Stomach (tissue), 9 donors: ENCODE measurements around the gene PRAC2. TPM values are rescaled to one million over a fixed set of nuclear protein-coding genes. Genes with fewer than 3 reads are reported as not detected.

Experiments
- DNase-seq, 2 donors: peaks; one replicate each; pipeline versions ENCODE4 v3.0.0 to v3.0.0-alpha.2; 2013 to 2019
- H3K27ac ChIP-seq, 5 donors: fragments of 200-600 bp in 4 of 5; sonication (generic) in 4 of 5; one replicate each; pipeline ENCODE4 v1.5.1; 2013 to 2019; ENCODE audit warnings: mild to moderate bottlenecking in 1 of 5, moderate library complexity in 1 of 5
- H3K27me3 ChIP-seq, 3 donors: fragments of 200-600 bp; sonication (generic); one replicate each; pipeline ENCODE4 v1.5.1; 2017 to 2019; ENCODE audit warnings: mixed run types in 1 of 3
- H3K36me3 ChIP-seq, 4 donors: fragments of 200-600 bp; sonication (generic); 1 replicate in 3 of 4; 2 replicates in 1 of 4; pipeline ENCODE4 v1.5.1; 2016 to 2019
- H3K4me1 ChIP-seq, 4 donors: fragments of 200-600 bp; sonication (generic); one replicate each; pipeline ENCODE4 v1.5.1; 2016 to 2019
- H3K4me3 ChIP-seq, 4 donors: fragments of 200-600 bp; sonication (generic) in 3 of 4; one replicate each; pipeline ENCODE4 v1.5.1; 2016 to 2019; ENCODE audit warnings: mild to moderate bottlenecking in 1 of 4
- H3K9me3 ChIP-seq, 4 donors: fragments of 200-600 bp; sonication (generic); one replicate each; pipeline ENCODE4 v1.5.1; 2016 to 2019
- CTCF ChIP-seq, 7 experiments: fragments of 450-650 bp in 4 of 7; fragments of 200-600 bp in 3 of 7; sonication (generic) in 3 of 7; IDR thresholded peaks; one replicate each; pipeline ENCODE4 v1.5.1; 2016 to 2019; ENCODE audit warnings: antibody characterized with exemption in 7 of 7, control low read depth in 2 of 7, mild to moderate bottlenecking in 1 of 7
- EP300 ChIP-seq: sonication (generic); formaldehyde crosslinking; IDR thresholded peaks from one replicate; pipeline ENCODE4 v1.6.1; 2017; ENCODE audit warnings: antibody characterized with exemption
- POLR2A ChIP-seq, 4 donors: fragments of 450-650 bp; IDR thresholded peaks; one replicate each; pipeline ENCODE4 v1.6.1; 2016; ENCODE audit warnings: antibody characterized with exemption in 4 of 4, control low read depth in 2 of 4, mild to moderate bottlenecking in 1 of 4, moderate library complexity in 1 of 4
- POLR2AphosphoS5 ChIP-seq, 3 donors: sonication (generic); formaldehyde crosslinking; IDR thresholded peaks; one replicate each; pipeline ENCODE4 v1.6.1; 2016; ENCODE audit warnings: antibody characterized with exemption in 3 of 3
- WGBS, 5 donors: extraction: QIAGEN DNeasy Blood & Tissue Kit in 3 of 5; methylation state at CpG; one replicate each; pipeline versions ENCODE4 v1.1.5 to v1.1.7; 2013 to 2018; 5-methylcytosine and 5-hydroxymethylcytosine counted together
- intact Hi-C: fragments of 100-400 bp; cut with DNase I; formaldehyde crosslinking; loops from one replicate; pipeline ENCODE4 v1.15.1; 2023; ENCODE audit warnings: low total_unique reads
- polyA plus RNA-seq, 3 donors: library from polyadenylated mRNA; stranded (reverse); fragments of 200-250 nt; gene quantifications; one replicate each; pipeline ENCODE4 v1.2.3, GENCODE V29; 2013
- total RNA-seq, 5 donors: library from RNA; depleted of rRNA; stranded (reverse); fragments of >200 nt; gene quantifications; one replicate each; pipeline versions ENCODE4 v1.1.0 to v1.2.3, GENCODE V29; 2014 to 2016
- donor health status: healthy with polysubstance abuse.
- donor health status: Bipolar disorder and iron deficiency.
- donor health status: healthy.

Gene PRAC2
- total and polyA plus RNA-seq, 8 donors = not detected

GRCh38 chr17:48723423-48724250 is 652 bp downstream of the PRAC2 start:
- peaks cover 48 to 100% (median 100%) of the 10 kb centered on the region in 3 donors for H3K27me3 ChIP-seq
- DNase-seq = no peak
- peaks cover 13 to 52% (median 41%) of the 10 kb centered on the region in 4 donors for H3K4me1 ChIP-seq
- H3K9me3 ChIP-seq = peaks cover 0 to 12% (median 0%) of the 10 kb centered on the region in 4 donors
- H3K36me3 ChIP-seq = no peaks in the 10 kb centered on the region
- intact Hi-C loops = loop anchor here (10.0 kb wide), 2 partner anchors 71 to 161 kb away; no protein-coding TSS in a partner anchor
- H3K4me3 ChIP-seq = peak overlapping the region in 2 of 4 donors; percentile 13 to 25
- TF ChIP-seq POLR2AphosphoS5 (IDR thresholded peaks at IDR 0.05) (no peak), EP300 (no peak), POLR2A (IDR thresholded peaks at IDR 0.05) (no peak), CTCF (IDR thresholded peaks at IDR 0.05) (no peak)
- no peak overlapping the region for H3K27ac ChIP-seq
- 9 to 12% (median 10%) methylated on average over 41 to 42 of the region's 42 CpGs for WGBS, 5 donors

- Histone ChIP-seq H3K4me3 (peak overlapping the region in 1 of 4 donors; percentile 30), H3K36me3 (no peaks in the 10 kb centered on the region), H3K4me1 (peaks cover 16 to 52% (median 41%) of the 10 kb centered on the region in 4 donors), H3K27ac (no peak overlapping the region), H3K27me3 (peaks cover 41 to 100% (median 100%) of the 10 kb centered on the region in 3 donors), H3K9me3 (peaks cover 0 to 4% (median 0%) of the 10 kb centered on the region in 4 donors)
- TF ChIP-seq POLR2A (IDR thresholded peaks at IDR 0.05) = no peak
- peak in 4 of 7 experiments; percentile 57 to 78 (median 72) for TF ChIP-seq CTCF (IDR thresholded peaks at IDR 0.05)
- TF ChIP-seq POLR2AphosphoS5 (IDR thresholded peaks at IDR 0.05) = no peak
- intact Hi-C loops = loop anchor here (10.0 kb wide), 2 partner anchors 70 to 160 kb away; no protein-coding TSS in a partner anchor
- peak; percentile 89 to 93 for DNase-seq
- 6 to 12% (median 7%) methylated on average over 24 to 32 of the region's 32 CpGs for WGBS, 5 donors
Measured at GRCh38 chr17:48724251-48725003, 1.4 kb downstream of the PRAC2 start.

- intact Hi-C loops = loop anchor here (10.0 kb wide), 2 partner anchors 70 to 160 kb away; no protein-coding TSS in a partner anchor
- peak overlapping the region in 1 of 4 donors; percentile 30 for H3K4me3 ChIP-seq
- H3K36me3 ChIP-seq = no peaks in the 10 kb centered on the region
- no peaks in the 10 kb centered on the region for H3K9me3 ChIP-seq
- H3K27ac ChIP-seq = no peak overlapping the region
- TF ChIP-seq POLR2A (IDR thresholded peaks at IDR 0.05) (no peak), EP300 (no peak), POLR2AphosphoS5 (IDR thresholded peaks at IDR 0.05) (no peak), CTCF (IDR thresholded peaks at IDR 0.05) (no peak)
- DNase-seq = no peak
- H3K27me3 ChIP-seq = peaks cover 36 to 100% (median 100%) of the 10 kb centered on the region in 3 donors
- H3K4me1 ChIP-seq = peaks cover 16 to 47% (median 39%) of the 10 kb centered on the region in 4 donors
- WGBS, 5 donors = 0 to 4% (median 2%) methylated on average over 16 of the region's 16 CpGs
Measured at GRCh38 chr17:48725004-48725287, 2.0 kb downstream of the PRAC2 start.

GRCh38 chr17:48725288-48726064 is 2.5 kb downstream of the PRAC2 start:
- peak overlapping the region in 1 of 4 donors; percentile 30 for H3K4me3 ChIP-seq
- H3K36me3 ChIP-seq = no peaks in the 10 kb centered on the region
- H3K9me3 ChIP-seq = no peaks in the 10 kb centered on the region
- DNase-seq = no peak
- no peak overlapping the region for H3K27ac ChIP-seq
- peaks cover 16 to 47% (median 39%) of the 10 kb centered on the region in 4 donors for H3K4me1 ChIP-seq
- intact Hi-C loops = loop anchor here (10.0 kb wide), 2 partner anchors 69 to 159 kb away; no protein-coding TSS in a partner anchor
- 5 to 9% (median 7%) methylated on average over 36 to 38 of the region's 38 CpGs for WGBS, 5 donors
- no peak for TF ChIP-seq POLR2AphosphoS5 (IDR thresholded peaks at IDR 0.05)
- TF ChIP-seq POLR2A (IDR thresholded peaks at IDR 0.05) = no peak
- H3K27me3 ChIP-seq = peaks cover 36 to 100% (median 100%) of the 10 kb centered on the region in 3 donors
